WTC11 (cell line): Measurements from ENCODE around the gene GIPC3. TPM values are rescaled to one million over a fixed set of nuclear protein-coding genes. Genes with fewer than 3 reads are reported as not detected.

Experiments used
- ATAC-seq: fragments of 200-7000 bp; cut with Tn5 transposase; 2 replicates; pipeline ENCODE4 v1.10.0; 2021; ENCODE audit warnings: mild to moderate bottlenecking, moderate library complexity
- CTCF ChIA-PET: fragments of 300-600 bp; sonication (Branson Sonifier 250); formaldehyde crosslinking; loops from one replicate; lab custom pipeline; 2021; ENCODE audit warnings: antibody characterized with exemption; lab: Charles Lee
- POLR2A ChIA-PET: fragments of 350-600 bp; sonication (Branson Sonifier 250); formaldehyde crosslinking; loops from one replicate; lab custom pipeline; 2021; ENCODE audit warnings: antibody characterized with exemption; lab: Charles Lee
- DNase-seq: peaks from one replicate; pipeline ENCODE4 v3.0.0; 2021; ENCODE audit warnings: low spot score
- H3K27ac Mint-ChIP-seq: 2 replicates; pipeline ENCODE4 v1.8.0; 2021; ENCODE audit warnings: mixed read lengths
- H3K27me3 Mint-ChIP-seq: 2 replicates; pipeline ENCODE4 v1.8.0; 2021; ENCODE audit warnings: low read depth, mild to moderate bottlenecking, moderate library complexity, mixed read lengths
- H3K36me3 Mint-ChIP-seq: 2 replicates; pipeline ENCODE4 v1.8.0; 2021; ENCODE audit warnings: mixed read lengths
- H3K4me1 Mint-ChIP-seq: 2 replicates; pipeline ENCODE4 v1.8.0; 2022; ENCODE audit warnings: mixed read lengths
- H3K4me3 Mint-ChIP-seq: 2 replicates; pipeline ENCODE4 v1.8.0; 2021; ENCODE audit warnings: mild to moderate bottlenecking, moderate library complexity, mixed read lengths
- H3K9me3 Mint-ChIP-seq: 2 replicates; pipeline ENCODE4 v1.8.0; 2021; ENCODE audit warnings: mixed read lengths
- ATF1 ChIP-seq: sonication (generic); formaldehyde crosslinking; IDR thresholded peaks from 2 replicates; pipeline ENCODE4 v1.8.1; 2023; ENCODE audit warnings: mild to moderate bottlenecking, moderate library complexity, missing genetic modification reagents
- CREB1 ChIP-seq: sonication (generic); formaldehyde crosslinking; IDR thresholded peaks from 2 replicates; pipeline ENCODE4 v1.8.0; 2023; ENCODE audit warnings: mild to moderate bottlenecking, missing genetic modification reagents
- CREM ChIP-seq: sonication (generic); formaldehyde crosslinking; IDR thresholded peaks from 2 replicates; pipeline ENCODE4 v1.8.1; 2022; ENCODE audit warnings: mild to moderate bottlenecking, missing genetic modification reagents, moderate library complexity
- E2F1 ChIP-seq: sonication (generic); formaldehyde crosslinking; IDR thresholded peaks from 2 replicates; pipeline ENCODE4 v1.8.0; 2022; ENCODE audit warnings: mild to moderate bottlenecking, missing genetic modification reagents
- E2F5 ChIP-seq: sonication (generic); formaldehyde crosslinking; IDR thresholded peaks from 2 replicates; pipeline ENCODE4 v1.8.1; 2022; ENCODE audit warnings: mild to moderate bottlenecking, moderate library complexity, missing genetic modification reagents
- ELF4 ChIP-seq: sonication (generic); formaldehyde crosslinking; IDR thresholded peaks from 2 replicates; pipeline ENCODE4 v1.8.1; 2022; ENCODE audit warnings: low read depth, mild to moderate bottlenecking, moderate library complexity, missing genetic modification reagents
- FOXP1 ChIP-seq: sonication (generic); formaldehyde crosslinking; IDR thresholded peaks from 2 replicates; pipeline ENCODE4 v1.8.0; 2022; ENCODE audit warnings: missing genetic modification reagents, mild to moderate bottlenecking, moderate library complexity, borderline replicate concordance
- FOXP4 ChIP-seq: sonication (generic); formaldehyde crosslinking; IDR thresholded peaks from 2 replicates; pipeline ENCODE4 v1.8.0; 2022; ENCODE audit warnings: mild to moderate bottlenecking, missing genetic modification reagents
- HMGXB4 ChIP-seq: sonication (generic); formaldehyde crosslinking; IDR thresholded peaks from 2 replicates; pipeline ENCODE4 v1.8.1; 2023; ENCODE audit warnings: mild to moderate bottlenecking, moderate library complexity, missing genetic modification reagents
- KAT7 ChIP-seq: sonication (generic); formaldehyde crosslinking; IDR thresholded peaks from 2 replicates; pipeline ENCODE4 v1.8.1; 2023; ENCODE audit warnings: missing genetic modification reagents, mild to moderate bottlenecking, borderline replicate concordance
- NFYB ChIP-seq: sonication (generic); formaldehyde crosslinking; conservative IDR thresholded peaks from 2 replicates; pipeline ENCODE4 v1.8.0; 2022; ENCODE audit warnings: low read depth, missing genetic modification reagents
- NR1H2 ChIP-seq: sonication (generic); formaldehyde crosslinking; IDR thresholded peaks from 2 replicates; pipeline ENCODE4 v1.9.0; 2021; ENCODE audit warnings: mild to moderate bottlenecking, moderate library complexity, missing genetic modification reagents
- ZBTB43 ChIP-seq: sonication (generic); formaldehyde crosslinking; IDR thresholded peaks from 2 replicates; pipeline ENCODE4 v1.8.1; 2023; ENCODE audit warnings: mild to moderate bottlenecking, missing genetic modification reagents
- ZNF416 ChIP-seq: fragments of 250-450 bp; sonication (Bioruptor Pico); IDR thresholded peaks from 2 replicates; pipeline ENCODE4 v1.9.0; 2021; ENCODE audit warnings: mild to moderate bottlenecking, inconsistent platforms
- ZNF671 ChIP-seq: fragments of 250-450 bp; sonication (Bioruptor Pico); IDR thresholded peaks from 2 replicates; pipeline ENCODE4 v1.8.0; 2021; ENCODE audit warnings: mild to moderate bottlenecking
- total RNA-seq: library from RNA; stranded (reverse); gene quantifications from 3 replicates; pipeline ENCODE4 v1.2.3, GENCODE V29; 2021
- TF ChIP-seq, protein P1 (sequence below): sonication (generic); formaldehyde crosslinking; IDR thresholded peaks from 2 replicates; pipeline ENCODE4 v1.8.1; 2022; ENCODE audit warnings: low read depth, missing genetic modification reagents, borderline replicate concordance
- TF ChIP-seq, protein P2 (sequence below): fragments of 250-450 bp; sonication (Bioruptor Pico); IDR thresholded peaks from 2 replicates; pipeline ENCODE4 v1.8.0; 2021; ENCODE audit warnings: mild to moderate bottlenecking

GIPC3 gene
- total RNA-seq, 1 experiment from 2014 or later = 1.0 TPM

DNA sequence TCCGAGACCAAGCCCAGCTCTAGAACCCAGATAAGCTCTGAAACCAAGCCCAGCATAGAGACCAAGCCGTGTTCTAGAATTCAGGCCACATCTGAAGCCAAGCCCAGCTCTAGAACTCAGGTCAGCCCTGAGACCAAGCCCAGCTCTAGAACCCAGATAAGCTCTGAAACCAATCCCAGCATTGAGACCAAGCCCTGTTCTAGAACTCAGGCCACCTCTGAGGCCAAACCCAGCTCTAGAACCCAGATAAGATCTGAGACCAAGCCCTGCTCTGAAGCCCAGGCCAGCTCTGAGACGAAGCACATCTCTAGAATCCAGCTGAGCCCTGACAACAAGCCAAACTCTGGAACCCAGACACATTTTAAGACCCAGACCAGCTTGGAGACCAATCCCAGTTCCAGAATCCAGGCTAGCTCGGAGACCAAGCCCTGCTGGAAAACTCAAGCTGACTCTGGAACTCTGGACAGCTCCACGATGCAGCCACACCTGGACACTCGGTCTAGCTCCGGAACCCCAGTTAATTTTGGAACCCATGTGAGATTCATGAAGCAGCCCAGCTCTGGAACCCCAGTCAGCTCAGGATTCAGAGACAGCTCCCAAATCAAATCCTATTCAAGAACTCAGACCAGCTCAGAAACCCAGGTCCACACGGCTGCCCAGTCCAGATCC, 5.8 kb downstream of the GIPC3 start:
- H3K27me3 Mint-ChIP-seq = peaks cover 37% of the 10 kb centered on the region
- no peak for TF ChIP-seq ZNF671 (CRISPR knock-in tag)
- no peak for TF ChIP-seq HMGXB4 (CRISPR knock-in tag)
- TF ChIP-seq ELF4 (CRISPR knock-in tag) = no peak
- no peak for TF ChIP-seq FOXP4
- TF ChIP-seq E2F5 = no peak
- TF ChIP-seq FOXP1 (CRISPR knock-in tag) = no peak
- TF ChIP-seq, protein P1, sequence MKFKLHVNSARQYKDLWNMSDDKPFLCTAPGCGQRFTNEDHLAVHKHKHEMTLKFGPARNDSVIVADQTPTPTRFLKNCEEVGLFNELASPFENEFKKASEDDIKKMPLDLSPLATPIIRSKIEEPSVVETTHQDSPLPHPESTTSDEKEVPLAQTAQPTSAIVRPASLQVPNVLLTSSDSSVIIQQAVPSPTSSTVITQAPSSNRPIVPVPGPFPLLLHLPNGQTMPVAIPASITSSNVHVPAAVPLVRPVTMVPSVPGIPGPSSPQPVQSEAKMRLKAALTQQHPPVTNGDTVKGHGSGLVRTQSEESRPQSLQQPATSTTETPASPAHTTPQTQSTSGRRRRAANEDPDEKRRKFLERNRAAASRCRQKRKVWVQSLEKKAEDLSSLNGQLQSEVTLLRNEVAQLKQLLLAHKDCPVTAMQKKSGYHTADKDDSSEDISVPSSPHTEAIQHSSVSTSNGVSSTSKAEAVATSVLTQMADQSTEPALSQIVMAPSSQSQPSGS (CRISPR knock-in tag) = no peak
- TF ChIP-seq ATF1 = no peak
- TF ChIP-seq NR1H2 (CRISPR knock-in tag) = no peak
- TF ChIP-seq CREM = no peak
- no peak for TF ChIP-seq ZNF416 (CRISPR knock-in tag)
- TF ChIP-seq CREB1 (CRISPR knock-in tag) = no peak
- TF ChIP-seq, all 79 proteins: peak for 0
- Mint-ChIP-seq H3K9me3 (peaks cover 17% of the 10 kb centered on the region), H3K36me3 (0 out of 2 replicates have a peak, but pooled peaks cover 2% of the 10 kb centered on the region), H3K27ac (no peak overlapping the region), H3K4me3 (no peak overlapping the region), H3K4me1 (no peaks in the 10 kb centered on the region)
- ChIA-PET CTCF (interaction anchor here (0.5 to 4.1 kb wide), 15 partner anchors 8 to 266 kb away, joined by 3 to 25 read pairs (median 5); no protein-coding TSS in a partner anchor), POLR2A (interaction anchor here (0.6 to 3.4 kb wide), 2 partner anchors 14 to 23 kb away, joined by 5 to 12 read pairs; no protein-coding TSS in a partner anchor)
- ATAC-seq (no peak), DNase-seq (no peak)

- ATAC-seq = no peak
- no peak overlapping the region for H3K4me3 Mint-ChIP-seq
- CTCF ChIA-PET = interaction anchor here (0.8 to 4.1 kb wide), 16 partner anchors 7 to 130 kb away, joined by 3 to 25 read pairs (median 5); partner anchors contain the start of gene MFSD12
- POLR2A ChIA-PET = interaction anchor here (3.4 kb wide), 1 partner anchor 15 kb away, joined by 12 read pairs; no protein-coding TSS in a partner anchor
- 0 out of 2 replicates have a peak, but pooled peaks cover 2% of the 10 kb centered on the region for H3K36me3 Mint-ChIP-seq
- no peak for DNase-seq
- H3K27me3 Mint-ChIP-seq = peaks cover 29% of the 10 kb centered on the region
- peaks cover 17% of the 10 kb centered on the region for H3K9me3 Mint-ChIP-seq
- H3K4me1 Mint-ChIP-seq = no peaks in the 10 kb centered on the region
- no peak overlapping the region for H3K27ac Mint-ChIP-seq
- no peak for TF ChIP-seq ZNF416 (CRISPR knock-in tag)
- TF ChIP-seq, protein P2, sequence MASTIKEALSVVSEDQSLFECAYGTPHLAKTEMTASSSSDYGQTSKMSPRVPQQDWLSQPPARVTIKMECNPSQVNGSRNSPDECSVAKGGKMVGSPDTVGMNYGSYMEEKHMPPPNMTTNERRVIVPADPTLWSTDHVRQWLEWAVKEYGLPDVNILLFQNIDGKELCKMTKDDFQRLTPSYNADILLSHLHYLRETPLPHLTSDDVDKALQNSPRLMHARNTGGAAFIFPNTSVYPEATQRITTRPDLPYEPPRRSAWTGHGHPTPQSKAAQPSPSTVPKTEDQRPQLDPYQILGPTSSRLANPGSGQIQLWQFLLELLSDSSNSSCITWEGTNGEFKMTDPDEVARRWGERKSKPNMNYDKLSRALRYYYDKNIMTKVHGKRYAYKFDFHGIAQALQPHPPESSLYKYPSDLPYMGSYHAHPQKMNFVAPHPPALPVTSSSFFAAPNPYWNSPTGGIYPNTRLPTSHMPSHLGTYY (CRISPR knock-in tag) = no peak
- no peak for TF ChIP-seq ZBTB43
- no peak for TF ChIP-seq KAT7
- TF ChIP-seq NFYB (CRISPR knock-in tag) = no peak
- no peak for TF ChIP-seq HMGXB4 (CRISPR knock-in tag)
- TF ChIP-seq CREB1 (CRISPR knock-in tag) = no peak
- TF ChIP-seq E2F1 (CRISPR knock-in tag) = no peak
Measured at GRCh38 chr19:3591876-3592613, 6.8 kb downstream of the GIPC3 start.
